HL-60/S4 (cell line): ENCODE measurements around the gene CCDC170.

Experiments
- in situ Hi-C: fragments of 300-500 bp; cut with MboI; formaldehyde crosslinking; loops from 2 replicates; pipeline ENCODE4 v1.14.3; 2022; ENCODE audit warnings: low sequenced_read_pairs

The CCDC170 gene

DNA sequence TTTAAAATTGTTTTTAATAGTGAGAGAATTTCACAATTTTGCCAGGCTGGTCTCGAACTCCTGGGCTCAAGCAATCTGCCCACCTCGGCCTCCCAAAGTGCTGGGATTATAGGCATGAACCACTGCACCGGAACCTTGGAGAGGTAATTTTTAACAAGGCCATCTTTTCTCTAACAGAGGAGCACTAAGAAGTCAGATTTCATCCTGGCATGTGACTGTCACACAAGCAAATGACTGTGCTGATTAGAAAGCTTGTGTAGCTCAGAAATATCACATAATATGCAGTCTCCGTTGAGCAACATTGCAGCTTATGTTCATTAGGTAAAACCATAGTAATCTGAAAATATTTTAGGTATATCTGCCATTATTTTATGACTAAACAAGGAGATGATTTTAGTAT lies 156.0 kb downstream of the CCDC170 start:
- in situ Hi-C loops, result no loop called here

DNA sequence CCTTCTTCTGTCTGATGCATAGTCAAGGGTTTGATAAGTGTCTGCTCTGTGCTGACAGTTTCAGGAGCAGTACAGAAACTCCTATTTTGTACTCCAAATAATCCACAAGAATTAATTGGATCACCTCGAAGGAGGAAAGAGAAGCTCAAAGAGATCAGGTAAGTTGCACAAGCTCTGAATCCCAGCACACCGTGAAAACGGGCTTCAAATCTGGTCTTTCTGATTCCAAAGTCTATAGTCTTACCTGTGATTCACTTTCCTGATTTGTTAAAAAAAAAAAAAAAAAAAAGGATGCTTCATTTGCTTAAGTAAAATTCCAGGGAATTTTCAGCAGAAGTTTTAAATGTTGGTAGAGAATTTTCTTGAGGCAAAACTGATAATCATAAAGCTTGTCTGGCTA lies 157.8 kb downstream of the CCDC170 start:
- in situ Hi-C loops, result no loop called here

DNA sequence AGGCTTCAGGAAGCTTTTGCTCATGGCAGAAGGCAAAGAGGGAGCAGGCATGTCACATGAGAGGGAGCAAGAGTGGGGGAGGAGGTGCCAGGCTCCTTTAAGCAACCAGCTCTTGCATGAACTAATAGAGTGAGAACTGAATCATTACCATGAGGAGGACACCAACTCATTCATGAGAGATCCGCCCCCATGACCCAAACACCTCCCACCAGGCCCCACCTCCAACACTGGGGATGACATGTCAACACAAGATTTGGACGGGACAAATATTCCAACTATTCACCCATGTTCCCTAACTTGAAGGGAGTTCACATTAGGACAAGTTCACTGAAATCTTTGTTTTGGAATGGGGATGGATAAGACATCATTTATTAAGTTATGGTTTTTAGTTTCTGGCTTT lies 158.5 kb downstream of the CCDC170 start:
- in situ Hi-C loops, result no loop called here

DNA sequence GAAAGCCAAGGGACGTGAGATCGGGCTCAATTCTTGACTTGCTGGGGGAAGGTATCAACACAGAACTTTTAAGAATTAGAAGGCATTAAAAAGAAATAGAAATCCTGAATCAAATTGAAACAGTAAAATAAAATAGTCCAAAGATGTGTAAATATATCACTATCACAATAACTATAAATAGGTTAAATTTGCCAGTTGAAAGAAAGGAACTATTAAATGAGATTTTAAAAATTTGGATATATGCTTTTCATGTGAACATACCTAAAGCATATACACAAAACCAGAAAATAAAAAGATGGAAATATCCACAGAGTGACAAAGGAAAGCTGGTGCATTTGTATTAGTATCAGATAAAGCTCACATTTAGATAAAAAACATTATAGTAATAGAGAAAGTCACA lies 161.3 kb downstream of the CCDC170 start:
- in situ Hi-C loops, result no loop called here

DNA sequence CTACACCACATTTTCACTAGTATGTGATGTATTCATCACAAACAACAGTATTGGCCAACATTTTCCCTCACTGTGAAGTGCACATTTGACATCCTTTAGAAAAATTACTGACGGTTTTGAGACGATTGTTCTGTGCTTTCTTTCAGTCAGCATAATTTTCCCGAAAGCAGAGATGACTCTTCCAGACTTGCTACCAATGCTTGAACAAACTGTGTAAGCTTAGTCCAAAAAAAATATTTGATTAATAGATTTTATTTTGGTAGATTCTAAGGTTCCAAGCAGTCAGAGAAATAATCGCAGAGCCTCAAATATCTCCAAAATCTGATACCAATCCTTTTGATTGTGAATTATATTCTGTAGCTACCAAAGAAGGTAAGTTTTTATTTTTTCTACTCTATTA lies 162.6 kb downstream of the CCDC170 start:
- in situ Hi-C loops, result no loop called here

DNA sequence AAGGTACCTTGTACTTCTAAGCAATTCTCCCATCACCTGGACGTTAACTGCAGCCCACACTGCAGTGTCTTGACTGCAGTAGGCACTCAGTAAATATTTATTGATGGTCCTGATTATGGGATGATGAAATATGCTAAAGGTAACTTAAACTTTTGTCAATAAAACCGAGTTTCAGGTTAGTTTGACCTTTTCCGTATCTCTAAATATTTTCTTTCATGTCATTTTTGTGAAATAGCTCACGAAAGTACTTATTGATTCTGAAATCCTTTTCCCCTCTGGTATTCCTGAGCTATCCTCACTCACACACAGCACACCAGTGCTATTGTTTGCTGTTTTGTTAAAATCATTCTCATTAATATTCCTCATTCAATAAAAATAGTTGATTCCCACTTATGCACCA lies 164.3 kb downstream of the CCDC170 start:
- in situ Hi-C loops, result no loop called here

DNA sequence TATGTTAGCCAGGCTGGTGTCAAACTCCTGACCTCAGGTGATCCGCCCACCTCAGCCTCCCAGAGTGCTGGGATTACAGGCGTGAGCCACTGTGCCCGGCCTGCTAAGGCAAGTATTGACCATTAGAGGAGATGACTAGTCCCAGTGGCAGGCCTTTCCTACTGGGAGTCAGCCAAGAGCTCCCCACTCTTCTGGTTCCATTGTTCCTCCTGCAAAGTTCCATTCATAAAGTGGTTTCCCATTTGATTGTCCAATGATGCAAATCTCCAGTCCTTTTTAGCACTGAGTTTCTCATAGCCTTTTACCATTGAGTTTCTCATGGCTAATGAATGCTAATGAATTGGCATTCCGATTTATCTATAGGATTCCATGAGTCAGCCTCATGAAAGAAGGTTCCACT lies 165.4 kb downstream of the CCDC170 start:
- in situ Hi-C loops, result no loop called here

DNA sequence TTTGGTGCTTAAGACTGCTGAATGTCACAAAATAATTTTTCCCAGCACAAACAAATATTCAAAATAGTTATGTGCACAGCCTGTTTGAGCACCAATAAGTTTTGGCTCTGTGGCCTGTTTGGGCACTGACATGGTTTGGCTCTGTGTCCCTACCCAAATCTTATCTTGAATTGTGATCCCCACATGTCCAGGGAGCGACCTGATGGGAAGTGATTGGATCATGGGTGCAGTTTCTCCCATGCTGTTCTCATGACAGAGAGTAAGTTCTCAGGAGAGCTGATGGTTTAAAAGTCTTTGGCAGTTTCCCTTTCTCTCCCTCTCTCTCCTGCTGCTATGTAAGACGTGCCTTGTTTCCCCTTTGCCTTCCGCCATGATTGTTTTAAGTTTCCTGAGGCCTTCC lies 167.7 kb downstream of the CCDC170 start:
- in situ Hi-C loops, result no loop called here

DNA sequence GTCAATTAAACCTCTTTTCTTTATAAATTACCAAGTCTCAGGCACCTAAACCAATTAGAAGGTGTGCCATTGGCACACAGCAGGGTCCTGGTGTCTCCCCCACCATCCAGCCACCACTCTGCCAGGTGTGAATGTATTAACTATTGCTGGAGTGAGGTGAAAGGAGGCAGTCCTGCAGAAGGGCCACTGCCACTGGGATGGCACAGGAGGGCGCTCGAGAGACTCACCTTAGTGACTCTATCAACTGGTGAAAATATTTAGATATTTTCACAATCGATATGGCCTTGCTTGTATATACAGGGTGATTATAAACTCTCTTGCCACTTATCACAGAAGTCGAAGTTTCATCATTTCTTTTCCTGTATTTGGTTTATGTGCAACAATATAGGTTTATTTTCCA lies 168.1 kb downstream of the CCDC170 start:
- in situ Hi-C loops, result no loop called here

DNA sequence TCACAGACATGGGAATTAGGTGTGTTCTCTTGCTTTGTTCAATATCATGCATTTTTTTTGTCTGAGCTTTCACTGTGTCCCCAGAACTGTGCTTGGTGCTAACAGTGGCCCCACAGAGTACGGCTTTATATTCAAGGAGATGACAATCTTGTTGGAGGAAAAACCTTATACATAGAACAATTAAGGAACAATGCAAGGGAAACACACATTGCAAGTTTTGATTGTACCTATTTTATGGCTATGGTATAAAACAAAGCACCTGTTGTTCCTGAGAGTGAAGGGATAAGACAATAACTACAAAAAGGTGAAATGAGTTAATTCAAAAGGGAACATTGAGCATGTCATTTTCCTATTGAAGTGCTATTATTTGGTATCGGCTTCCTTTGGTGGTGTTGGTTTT lies 169.7 kb downstream of the CCDC170 start:
- in situ Hi-C loops, result no loop called here

DNA sequence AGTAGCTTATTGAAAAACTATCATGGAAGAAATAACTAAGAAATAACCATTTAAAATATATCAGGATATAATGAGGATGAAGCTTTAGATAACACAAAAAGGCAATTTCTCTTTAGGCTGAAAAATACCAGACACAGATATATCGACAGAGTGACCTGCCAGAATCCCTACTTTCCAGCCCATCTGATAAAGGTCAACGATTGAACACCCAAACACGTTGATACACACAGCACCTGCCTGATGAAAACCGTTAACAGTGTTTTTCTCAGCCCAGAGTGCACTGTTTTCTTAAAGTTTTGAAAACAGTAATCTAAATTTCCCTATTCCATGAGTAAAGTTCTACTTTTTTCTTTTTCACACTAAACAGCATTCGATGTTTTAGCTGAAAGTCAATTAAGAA lies 170.6 kb downstream of the CCDC170 start:
- in situ Hi-C loops, result no loop called here

DNA sequence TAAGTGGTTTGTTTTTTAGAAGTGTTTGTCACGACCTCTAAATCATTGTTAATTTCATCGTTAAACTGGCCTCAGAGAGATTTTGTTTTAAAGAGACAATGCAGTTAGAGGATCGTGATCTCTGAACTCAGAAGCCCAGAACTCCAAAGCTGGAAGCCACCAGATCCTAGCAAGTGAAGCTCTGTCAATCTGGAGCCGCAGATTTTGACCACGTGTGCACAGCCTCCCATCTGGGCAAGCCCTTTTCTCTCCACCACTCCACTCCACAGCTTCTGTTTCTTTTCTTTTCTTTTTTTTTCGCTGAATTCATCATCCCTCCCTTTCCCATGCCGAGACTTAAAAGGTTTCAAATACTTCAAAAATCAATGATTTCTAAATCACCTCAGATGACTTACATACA lies 171.5 kb downstream of the CCDC170 start:
- in situ Hi-C loops, result no loop called here

DNA sequence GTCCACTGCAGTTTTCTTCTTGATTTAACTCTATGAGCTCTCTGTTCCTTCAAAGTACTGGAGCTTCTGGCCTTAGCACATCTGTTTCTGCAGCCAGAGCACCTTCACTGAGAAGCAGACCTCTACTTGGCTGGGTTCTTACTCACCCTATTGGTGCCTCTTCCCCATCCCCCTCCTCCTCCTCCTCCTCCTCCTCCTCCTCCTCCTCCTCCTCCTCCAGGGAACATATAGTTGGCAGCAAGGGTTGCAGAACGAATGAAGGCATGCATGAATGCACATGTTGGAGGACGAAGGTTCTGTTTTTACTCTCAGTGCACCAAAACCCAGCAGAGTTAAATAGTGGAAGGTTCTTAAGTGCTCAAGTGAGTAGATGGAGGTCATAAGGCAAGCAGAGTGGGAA lies 172.7 kb downstream of the CCDC170 start:
- in situ Hi-C loops, result no loop called here

DNA sequence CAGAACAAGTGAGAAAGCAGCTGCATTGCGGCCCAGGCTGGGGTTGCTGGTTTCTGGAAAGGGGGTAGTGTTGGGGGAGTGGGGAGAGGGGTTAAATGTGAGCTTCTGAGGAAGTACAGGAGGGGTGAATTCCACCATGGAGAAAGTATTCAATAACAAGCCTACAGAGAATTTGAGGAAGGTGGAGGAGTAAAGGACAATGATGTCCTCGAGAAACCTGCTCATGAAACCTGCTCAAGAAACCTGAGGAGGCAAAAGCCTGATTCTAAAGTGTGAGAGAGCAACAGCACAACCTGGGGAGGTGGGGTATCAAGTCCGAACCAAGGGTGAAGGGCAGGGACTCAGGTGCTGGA lies 175.4 kb downstream of the CCDC170 start:
- in situ Hi-C loops, result no loop called here

DNA sequence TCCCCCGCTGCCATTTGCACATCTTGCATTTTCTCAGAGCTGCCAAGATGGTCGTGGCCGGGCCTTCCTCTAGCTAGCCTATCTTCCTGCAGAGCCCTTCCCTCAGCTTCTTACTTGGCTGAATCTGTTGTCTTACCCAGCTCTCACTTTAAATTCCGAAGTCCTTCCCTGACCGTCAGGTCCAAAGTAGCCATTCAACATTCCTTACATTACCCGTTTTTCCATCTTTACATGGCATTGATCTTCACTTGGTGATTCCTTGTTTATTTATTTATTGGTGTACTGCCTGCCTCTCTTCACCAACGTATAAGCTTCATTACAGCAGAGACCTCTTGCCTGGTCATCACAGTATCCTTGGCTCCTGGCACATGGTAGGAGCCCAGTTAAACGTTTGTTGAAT lies 176.3 kb downstream of the CCDC170 start:
- in situ Hi-C loops, result no loop called here
